HG02943 (cell line): ENCODE data around the gene FGFR4.
A peak's percentile ranks its signal among the peaks of the same experiment; 100 is the strongest.

Experiments used
- ATAC-seq: cut with Tn5 transposase; IDR thresholded peaks from one replicate; pipeline ENCODE4 v1.9.1; 2021; ENCODE audit warnings: mild to moderate bottlenecking, low read depth, moderate library complexity; ENCODE audit not compliant: unreplicated experiment

FGFR4 gene

GRCh38 chr5:177130211-177131018 is 43.7 kb downstream of the FGFR4 start:
- ATAC-seq = no peak

- no peak for ATAC-seq
Observed at GRCh38 chr5:177131019-177131320, 44.3 kb downstream of the FGFR4 start.

- ATAC-seq = no peak
Observed at GRCh38 chr5:177131352-177132135, 44.8 kb downstream of the FGFR4 start.

- peak; percentile 5 for ATAC-seq
Observed at GRCh38 chr5:177132136-177133095, 45.7 kb downstream of the FGFR4 start.

- peak; percentile 54 for ATAC-seq
Observed at GRCh38 chr5:177133096-177133852, 46.6 kb downstream of the FGFR4 start, which contains the start of gene NSD1. TSS of gene NSD1 (plus strand) at chr5:177133773. CDS start at chr5:177135104, 1,331 bp downstream.

GRCh38 chr5:177133853-177134696 is 47.4 kb downstream of the FGFR4 start:
- peak; percentile 28 for ATAC-seq

- no peak for ATAC-seq
Observed at GRCh38 chr5:177134697-177135225, 48.0 kb downstream of the FGFR4 start.

- ATAC-seq = no peak
Observed at GRCh38 chr5:177140312-177140711, 53.6 kb downstream of the FGFR4 start.

GRCh38 chr5:177141496-177141895 is 54.8 kb downstream of the FGFR4 start:
- ATAC-seq = no peak

GRCh38 chr5:177142098-177142611 is 55.4 kb downstream of the FGFR4 start:
- ATAC-seq = no peak

GRCh38 chr5:177142778-177143177 is 56.1 kb downstream of the FGFR4 start:
- ATAC-seq = no peak

GRCh38 chr5:177146891-177147638 is 60.4 kb downstream of the FGFR4 start:
- no peak for ATAC-seq
